Stimulated activated CD4-positive, alpha-beta T cell treated with anti-CD3 and anti-CD28 coated beads, TNF-alpha, amount 100 ng/mL, for 1 hour (primary cell): ENCODE measurements around the gene MPO.

Experiments
- DNase-seq, 3 donors: peaks; one replicate each; pipeline ENCODE4 v3.0.0-alpha.2; 2020; ENCODE audit warnings: low read depth in 3 of 3, low spot score in 1 of 3

MPO gene

GRCh38 chr17:58307468-58308172 is 26.9 kb upstream of the MPO start:
- DNase-seq: no peak

GRCh38 chr17:58306131-58306951 is 25.6 kb upstream of the MPO start:
- no peak for DNase-seq

- DNase-seq: no peak
Measured at GRCh38 chr17:58305626-58306025, 24.9 kb upstream of the MPO start.

- DNase-seq: no peak
Measured at GRCh38 chr17:58304750-58305486, 24.2 kb upstream of the MPO start.

GRCh38 chr17:58303971-58304749 is 23.4 kb upstream of the MPO start:
- DNase-seq: peak in 2 of 3 donors; percentile 28 to 49

- no peak for DNase-seq
Measured at GRCh38 chr17:58302919-58303585, 22.3 kb upstream of the MPO start.

GRCh38 chr17:58302171-58302918 is 21.6 kb upstream of the MPO start:
- no peak for DNase-seq

- no peak for DNase-seq
Measured at GRCh38 chr17:58301504-58302150, 20.9 kb upstream of the MPO start.

- DNase-seq: no peak
Measured at GRCh38 chr17:58300336-58300735, 19.6 kb upstream of the MPO start.

- no peak for DNase-seq
Measured at GRCh38 chr17:58294034-58294433, 13.3 kb upstream of the MPO start.

GRCh38 chr17:58291246-58291645 is 10.5 kb upstream of the MPO start:
- no peak for DNase-seq

- DNase-seq: no peak
Measured at GRCh38 chr17:58289869-58290268, 9.1 kb upstream of the MPO start.

- no peak for DNase-seq
Measured at GRCh38 chr17:58285422-58285810, 4.7 kb upstream of the MPO start.

GRCh38 chr17:58284613-58285421 is 4.1 kb upstream of the MPO start:
- DNase-seq: no peak

- no peak for DNase-seq
Measured at GRCh38 chr17:58283674-58284612, 3.2 kb upstream of the MPO start.

- DNase-seq: no peak
Measured at GRCh38 chr17:58282442-58282841, 1.7 kb upstream of the MPO start.

GRCh38 chr17:58281511-58282011 is 826 bp upstream of the MPO start:
- DNase-seq: no peak
